Endothelial cell of umbilical vein (primary cell): ENCODE results near the gene UPB1. TPM values are rescaled to one million over a fixed set of nuclear protein-coding genes. Genes with fewer than 3 reads are reported as not detected.

Experiments used
- BruUV-seq: library from RNA; stranded (reverse); fragments of 400-500 nt; replicated peaks from 2 replicates; lab custom pipeline; 2021; lab: Mats Ljungman, UMichigan
- CTCF ChIA-PET: fragments of 300-600, 350-600 bp; sonication (Branson Sonifier 250); formaldehyde crosslinking; loops from one replicate; lab custom pipeline; 2021; ENCODE audit warnings: antibody characterized with exemption, inconsistent platforms; lab: Charles Lee
- POLR2A ChIA-PET: fragments of 300-600, 350-600 bp; sonication (Branson Sonifier 250); formaldehyde crosslinking; loops from one replicate; lab custom pipeline; 2021; ENCODE audit warnings: antibody characterized with exemption, inconsistent platforms; lab: Charles Lee
- DNase-seq: peaks from one replicate; pipeline ENCODE4 v3.0.0-alpha.2; 2011; ENCODE audit warnings: low read depth, low spot score
- FAIRE-seq: peaks from 2 replicates; lab custom pipeline; 2011; peaks lifted over from hg19 to GRCh38; lab: Jason Lieb, UNC
- H2AFZ ChIP-seq: 2 replicates; pipeline ENCODE4 v1.6.0; 2012; ENCODE audit warnings: low read depth, low read length, control low read depth, inconsistent platforms
- H3K27ac ChIP-seq: 2 replicates; pipeline ENCODE4 v1.5.1; 2011; ENCODE audit warnings: low read depth, mild to moderate bottlenecking, control low read depth, low read length, moderate library complexity; ENCODE audit not compliant: insufficient read depth
- H3K27me3 ChIP-seq, 2 experiments: 2 replicates each; pipeline versions ENCODE4 v1.6.0 to v1.6.1; 2011; ENCODE audit warnings: low read length in 2 of 2, mixed read lengths in 1 of 2; ENCODE audit not compliant: control insufficient read depth in 2 of 2, insufficient read depth in 2 of 2
- H3K36me3 ChIP-seq, 2 experiments: 2 replicates in 1 of 2; 3 replicates in 1 of 2; pipeline ENCODE4 v1.5.1; 2011; ENCODE audit warnings: low read length in 2 of 2, mild to moderate bottlenecking in 1 of 2, moderate library complexity in 1 of 2; ENCODE audit not compliant: control insufficient read depth in 2 of 2, insufficient read depth in 2 of 2; ENCODE audit errors: extremely low read depth in 1 of 2
- H3K4me1 ChIP-seq: 3 replicates; pipeline ENCODE4 v1.5.1; 2011; ENCODE audit warnings: mild to moderate bottlenecking, low read length; ENCODE audit not compliant: control insufficient read depth, insufficient read depth; ENCODE audit errors: extremely low read depth
- H3K4me2 ChIP-seq: 2 replicates; pipeline ENCODE4 v1.6.1; 2011; ENCODE audit warnings: low read length, control low read depth, mixed read lengths; ENCODE audit not compliant: insufficient read depth
- H3K4me3 ChIP-seq, 3 experiments: fragments of 200-600 bp in 1 of 3; sonication (generic), shearing (Covaris generic) in 1 of 3; replicated peaks in 1 of 3; 2 replicates each; pipeline ENCODE4 v1.5.1; 2011 to 2016; ENCODE audit warnings: control low read depth in 3 of 3, low read length in 3 of 3, mild to moderate bottlenecking in 2 of 3, inconsistent platforms in 1 of 3, low read depth in 1 of 3, moderate library complexity in 1 of 3; ENCODE audit not compliant: insufficient read depth in 1 of 3
- H3K79me2 ChIP-seq: 2 replicates; pipeline ENCODE4 v1.6.0; 2012; ENCODE audit warnings: low read length, inconsistent platforms; ENCODE audit not compliant: control insufficient read depth, insufficient read depth
- H3K9ac ChIP-seq: replicated peaks from 2 replicates; pipeline ENCODE3; 2011; ENCODE audit warnings: low read length, control low read depth; ENCODE audit not compliant: insufficient read depth; ENCODE audit errors: extremely low read depth
- H3K9me1 ChIP-seq: replicated peaks from 3 replicates; pipeline ENCODE4 v1.6.0; 2011; ENCODE audit warnings: mild to moderate bottlenecking, low read length; ENCODE audit not compliant: control insufficient read depth, insufficient read depth; ENCODE audit errors: extremely low read depth
- H3K9me3 ChIP-seq: replicated peaks from 2 replicates; pipeline ENCODE4 v1.5.1; 2012; ENCODE audit warnings: low read length, inconsistent platforms; ENCODE audit not compliant: control insufficient read depth, insufficient read depth
- H4K20me1 ChIP-seq: replicated peaks from 2 replicates; pipeline ENCODE3; 2011; ENCODE audit warnings: mild to moderate bottlenecking, low read length; ENCODE audit not compliant: control insufficient read depth, insufficient read depth; ENCODE audit errors: extremely low read depth
- EZH2 ChIP-seq: IDR thresholded peaks from 2 replicates; pipeline ENCODE4 v1.6.1; 2012; ENCODE audit warnings: borderline replicate concordance, low read depth, mild to moderate bottlenecking, moderate library complexity, low read length, inconsistent platforms; ENCODE audit not compliant: severe bottlenecking
- FOS ChIP-seq: IDR thresholded peaks from 2 replicates; pipeline ENCODE4 v1.6.1; 2011; ENCODE audit warnings: mild to moderate bottlenecking, low read length, moderate library complexity, borderline replicate concordance; ENCODE audit not compliant: insufficient read depth
- GATA2 ChIP-seq: IDR thresholded peaks from 2 replicates; pipeline ENCODE4 v1.7.0; 2011; ENCODE audit warnings: low read depth, mild to moderate bottlenecking, moderate library complexity, mixed read lengths, low read length; ENCODE audit not compliant: insufficient read length, insufficient read depth
- JUN ChIP-seq: IDR thresholded peaks from 2 replicates; pipeline ENCODE4 v1.6.1; 2011; ENCODE audit warnings: borderline replicate concordance, low read depth; ENCODE audit not compliant: insufficient read length, insufficient read depth
- MAX ChIP-seq: IDR thresholded peaks from 2 replicates; pipeline ENCODE4 v1.6.1; 2011; ENCODE audit not compliant: insufficient read depth, insufficient read length
- MYC ChIP-seq: IDR thresholded peaks from one replicate; pipeline ENCODE4 v1.6.1; 2011; ENCODE audit warnings: mild to moderate bottlenecking, low read depth, low read length
- POLR2A ChIP-seq: IDR thresholded peaks from 2 replicates; pipeline ENCODE4 v1.6.1; 2012; ENCODE audit warnings: low read depth, mild to moderate bottlenecking, control low read depth, low read length
- POLR2AphosphoS5 ChIP-seq: IDR thresholded peaks from 2 replicates; pipeline ENCODE4 v1.6.1; 2012; ENCODE audit warnings: low read depth, mild to moderate bottlenecking, control low read depth, low read length, moderate library complexity; ENCODE audit not compliant: insufficient read depth
- dilution Hi-C: fragments of 300-500 bp; cut with MboI; formaldehyde crosslinking; loops from one replicate; pipeline ENCODE4 v1.15.0; 2019; ENCODE audit warnings: low sequenced_read_pairs; ENCODE audit not compliant: extremely low pct_ligation_motif_present
- intact Hi-C: fragments of 100-400 bp; cut with micrococcal nuclease; formaldehyde crosslinking; loops from one replicate; pipeline ENCODE4 v1.10.0; 2022
- polyA plus RNA-seq, 4 experiments: library from polyadenylated mRNA; depleted of rRNA in 3 of 4; stranded (reverse) in 3 of 4; unstranded in 1 of 4; fragments of >200 nt; gene quantifications; 2 replicates each; pipeline versions ENCODE4 v1.2.1 to v1.2.3, GENCODE V29; 2011 to 2012; ENCODE audit warnings: missing spikeins in 1 of 4
- total RNA-seq: library from RNA; stranded (reverse); gene quantifications from 2 replicates; pipeline ENCODE4 v1.2.3, GENCODE V29; 2021
- TF ChIP-seq, protein P1 (sequence below), 2 donors: IDR thresholded peaks; 1 replicate in 1 of 2; 2 replicates in 1 of 2; pipeline ENCODE4 v1.5.1; 2011; ENCODE audit warnings: low read length in 2 of 2, mild to moderate bottlenecking in 2 of 2, moderate library complexity in 2 of 2, control low read depth in 1 of 2, inconsistent platforms in 1 of 2, low read depth in 1 of 2; ENCODE audit not compliant: insufficient read depth in 1 of 2; ENCODE audit errors: extremely low read depth in 1 of 2

The UPB1 gene
- total and polyA plus RNA-seq, 2 donors (not counting 3 experiments of a cell fraction or from before 2014, with no cell fraction given): 0.30 to 0.80 TPM

- POLR2A ChIA-PET: no interaction called here
- Histone ChIP-seq H3K4me3 (no peak overlapping the region), H3K9me1 (no peaks in the 10 kb centered on the region), H3K4me2 (peak overlapping the region; percentile 5), H3K27ac (peak overlapping the region; percentile 76), H3K79me2 (no peaks in the 10 kb centered on the region), H4K20me1 (no peaks in the 10 kb centered on the region), H2AFZ (peak overlapping the region; percentile 95), H3K27me3 (no peaks in the 10 kb centered on the region), H3K36me3 (no peaks in the 10 kb centered on the region), H3K4me1 (peaks cover 31% of the 10 kb centered on the region), H3K9me3 (no peaks in the 10 kb centered on the region), H3K9ac (no peak overlapping the region)
- dilution Hi-C loops (no loop called here), intact Hi-C loops (loop anchor here (5.0 kb wide), 1 partner anchor 39 kb away; the partner anchor contains the start of gene ADORA2A)
- no peak for TF ChIP-seq GATA2
- TF ChIP-seq FOS: no peak
- TF ChIP-seq MYC: no peak
- TF ChIP-seq POLR2A: no peak
- no peak for TF ChIP-seq EZH2
- no peak for TF ChIP-seq JUN
- no peak for TF ChIP-seq MAX
- TF ChIP-seq, protein P1, sequence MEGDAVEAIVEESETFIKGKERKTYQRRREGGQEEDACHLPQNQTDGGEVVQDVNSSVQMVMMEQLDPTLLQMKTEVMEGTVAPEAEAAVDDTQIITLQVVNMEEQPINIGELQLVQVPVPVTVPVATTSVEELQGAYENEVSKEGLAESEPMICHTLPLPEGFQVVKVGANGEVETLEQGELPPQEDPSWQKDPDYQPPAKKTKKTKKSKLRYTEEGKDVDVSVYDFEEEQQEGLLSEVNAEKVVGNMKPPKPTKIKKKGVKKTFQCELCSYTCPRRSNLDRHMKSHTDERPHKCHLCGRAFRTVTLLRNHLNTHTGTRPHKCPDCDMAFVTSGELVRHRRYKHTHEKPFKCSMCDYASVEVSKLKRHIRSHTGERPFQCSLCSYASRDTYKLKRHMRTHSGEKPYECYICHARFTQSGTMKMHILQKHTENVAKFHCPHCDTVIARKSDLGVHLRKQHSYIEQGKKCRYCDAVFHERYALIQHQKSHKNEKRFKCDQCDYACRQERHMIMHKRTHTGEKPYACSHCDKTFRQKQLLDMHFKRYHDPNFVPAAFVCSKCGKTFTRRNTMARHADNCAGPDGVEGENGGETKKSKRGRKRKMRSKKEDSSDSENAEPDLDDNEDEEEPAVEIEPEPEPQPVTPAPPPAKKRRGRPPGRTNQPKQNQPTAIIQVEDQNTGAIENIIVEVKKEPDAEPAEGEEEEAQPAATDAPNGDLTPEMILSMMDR (IDR thresholded peaks at IDR 0.05; ENCODE audit: extremely low read depth in 1 of 2, insufficient read depth in 1 of 2, low read depth in 1 of 2, low read length in 2 of 2): no peak
- TF ChIP-seq POLR2AphosphoS5: no peak
- DNase-seq (no peak), FAIRE-seq (no peak)
- no TSS peak for BruUV-seq
- CTCF ChIA-PET: interaction anchor here (0.7 to 3.8 kb wide), 9 partner anchors 10 to 61 kb away, joined by 3 to 14 read pairs (median 3); no protein-coding TSS in a partner anchor
These were observed 29.2 kb upstream of the UPB1 start for GRCh38 chr22:24465975-24466374.
